Calu3 (cell line): ENCODE data around the gene TMCO1. TPM values are rescaled to one million over a fixed set of nuclear protein-coding genes. Genes with fewer than 3 reads are reported as not detected.
"Not testable (repeated sequence)": the region's sequence is repeated elsewhere in the genome, so short reads cannot be mapped to it uniquely, and the experiment has no call there.

Experiments
- BruUV-seq: library from RNA; stranded (reverse); fragments of 400-500 nt; replicated peaks from 2 replicates; lab custom pipeline; 2021; lab: Mats Ljungman, UMichigan
- CTCF ChIA-PET: fragments of 300-600 bp; sonication (Branson Sonifier 250); formaldehyde crosslinking; loops from one replicate; lab custom pipeline; 2022; ENCODE audit warnings: antibody characterized with exemption; lab: Charles Lee
- DNase-seq: peaks from one replicate; pipeline ENCODE4 v3.0.0; 2022
- H3K27ac Mint-ChIP-seq: one replicate; pipeline ENCODE4 v1.8.0; 2022; ENCODE audit warnings: mixed read lengths; ENCODE audit not compliant: unreplicated experiment
- H3K27me3 Mint-ChIP-seq: one replicate; pipeline ENCODE4 v1.8.0; 2022; ENCODE audit warnings: mixed read lengths; ENCODE audit not compliant: unreplicated experiment
- H3K36me3 Mint-ChIP-seq: one replicate; pipeline ENCODE4 v1.8.0; 2022; ENCODE audit warnings: mild to moderate bottlenecking, moderate library complexity, mixed read lengths; ENCODE audit not compliant: insufficient read depth, unreplicated experiment
- H3K4me1 Mint-ChIP-seq: one replicate; pipeline ENCODE4 v1.8.0; 2022; ENCODE audit warnings: mild to moderate bottlenecking, low read depth, mixed read lengths; ENCODE audit not compliant: unreplicated experiment
- H3K4me3 Mint-ChIP-seq: one replicate; pipeline ENCODE4 v1.8.0; 2022; ENCODE audit warnings: mild to moderate bottlenecking, low read depth, moderate library complexity, mixed read lengths; ENCODE audit not compliant: unreplicated experiment
- H3K9me3 Mint-ChIP-seq: one replicate; pipeline ENCODE4 v1.8.0; 2022; ENCODE audit warnings: low read depth, mixed read lengths; ENCODE audit not compliant: unreplicated experiment
- CTCF ChIP-seq: fragments of 200-600 bp; IDR thresholded peaks from one replicate; pipeline ENCODE4 v1.8.0; 2022; ENCODE audit warnings: antibody characterized with exemption; ENCODE audit not compliant: unreplicated experiment
- intact Hi-C: fragments of 100-400 bp; cut with micrococcal nuclease; formaldehyde crosslinking; loops from one replicate; pipeline ENCODE4 v1.10.0; 2022; ENCODE audit not compliant: unreplicated experiment
- total RNA-seq: library from RNA; stranded (reverse); gene quantifications from 2 replicates; pipeline ENCODE4 v1.2.3, GENCODE V29; 2022

TMCO1 gene
- total RNA-seq, 1 experiment from 2014 or later = 157 TPM

- no peak for TF ChIP-seq CTCF
- H3K4me1 Mint-ChIP-seq = no peaks in the 10 kb centered on the region
- H3K27ac Mint-ChIP-seq = no peak overlapping the region
- no peaks in the 10 kb centered on the region for H3K9me3 Mint-ChIP-seq
- no TSS peak for BruUV-seq
- no peak for DNase-seq
- CTCF ChIA-PET = no interaction called here
- no peaks in the 10 kb centered on the region for H3K27me3 Mint-ChIP-seq
- intact Hi-C loops = no loop called here
- H3K36me3 Mint-ChIP-seq = peaks cover 5% of the 10 kb centered on the region
- no peak overlapping the region for H3K4me3 Mint-ChIP-seq
Measured at GRCh38 chr1:165726841-165727240, 41.8 kb downstream of the TMCO1 start.

- no peaks in the 10 kb centered on the region for H3K9me3 Mint-ChIP-seq
- no peak for TF ChIP-seq CTCF
- H3K27me3 Mint-ChIP-seq = no peaks in the 10 kb centered on the region
- H3K36me3 Mint-ChIP-seq = peaks cover 5% of the 10 kb centered on the region
- no TSS peak for BruUV-seq
- no peak overlapping the region for H3K27ac Mint-ChIP-seq
- H3K4me1 Mint-ChIP-seq = no peaks in the 10 kb centered on the region
- intact Hi-C loops = no loop called here
- CTCF ChIA-PET = no interaction called here
- DNase-seq = no peak
- H3K4me3 Mint-ChIP-seq = no peak overlapping the region
Measured at GRCh38 chr1:165726169-165726568, 42.5 kb downstream of the TMCO1 start.

- Mint-ChIP-seq H3K27ac (no peak overlapping the region), H3K36me3 (no peaks in the 10 kb centered on the region), H3K4me3 (no peak overlapping the region), H3K27me3 (no peaks in the 10 kb centered on the region), H3K9me3 (peaks cover 4% of the 10 kb centered on the region), H3K4me1 (no peaks in the 10 kb centered on the region)
- no TSS peak for BruUV-seq
- peak; percentile 43 for TF ChIP-seq CTCF
- intact Hi-C loops = loop anchor here (1.0 to 5.0 kb wide), 5 partner anchors 109 to 326 kb away; partner anchors contain the start of gene UCK2
- CTCF ChIA-PET = interaction anchor here (0.6 to 0.7 kb wide), 4 partner anchors 119 to 1826 kb away, joined by 4 to 9 read pairs (median 6); no protein-coding TSS in a partner anchor
- peak; percentile 57 for DNase-seq
Measured at GRCh38 chr1:165717918-165718515, 50.7 kb downstream of the TMCO1 start.

- DNase-seq, H3K27me3 Mint-ChIP-seq, H3K4me3 Mint-ChIP-seq, CTCF ChIA-PET, H3K4me1 Mint-ChIP-seq, H3K36me3 Mint-ChIP-seq, H3K9me3 Mint-ChIP-seq, H3K27ac Mint-ChIP-seq, BruUV-seq: not testable (repeated sequence)
- intact Hi-C loops = loop anchor here (5.0 kb wide), 3 partner anchors 111 to 324 kb away; partner anchors contain the start of gene UCK2
Measured at GRCh38 chr1:165716265-165717051, 52.2 kb downstream of the TMCO1 start.
